Myocyte (in vitro differentiated cells): Measurements from ENCODE around the gene RPUSD1. TPM values are rescaled to one million over a fixed set of nuclear protein-coding genes. Genes with fewer than 3 reads are reported as not detected.

ENCODE experiments used
- DNase-seq: peaks from one replicate; pipeline ENCODE4 v3.0.0-alpha.2; 2012; ENCODE audit warnings: low read depth
- total RNA-seq: library from RNA; depleted of rRNA; stranded (reverse); fragments of >200 nt; gene quantifications from 2 replicates; pipeline ENCODE4 v1.2.3, GENCODE V29; 2014

Gene RPUSD1
- total RNA-seq, 1 donor from 2014 or later, result 31.0 TPM

DNA sequence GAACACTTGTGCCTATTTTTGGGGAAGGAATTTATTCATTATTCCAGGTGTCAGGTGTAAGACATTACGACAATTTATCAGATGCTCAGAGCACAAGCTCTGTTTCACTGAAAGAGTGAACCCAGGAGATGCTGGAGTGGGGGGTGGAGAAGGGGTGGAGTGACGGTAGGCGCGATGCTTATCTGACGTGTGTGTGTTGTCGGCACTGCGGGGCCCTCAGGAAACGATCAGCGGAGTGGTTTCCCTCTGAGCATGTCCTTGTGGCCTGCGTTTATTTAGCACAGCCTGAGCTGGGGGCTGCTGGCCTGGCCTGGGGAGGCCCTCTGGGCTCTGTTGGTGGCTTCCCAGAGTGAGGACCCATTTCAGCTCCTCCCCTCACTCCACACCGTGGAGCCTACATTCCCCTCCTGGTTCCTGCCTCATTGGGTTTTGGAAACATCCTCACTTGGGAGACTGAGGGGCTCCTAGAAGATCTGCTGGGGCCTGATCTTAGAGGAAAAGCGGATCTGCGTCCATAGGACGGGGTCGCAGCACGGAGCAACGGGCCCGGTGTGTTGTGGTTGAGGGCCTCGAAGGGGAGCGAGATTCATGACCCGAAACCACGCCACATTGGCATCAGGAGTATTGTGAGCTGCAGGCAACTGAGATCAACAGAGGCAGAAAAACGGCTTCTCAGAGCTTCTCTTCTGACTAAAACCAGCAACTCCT, 31.3 kb upstream of the RPUSD1 start:
- DNase-seq, result no peak

DNA sequence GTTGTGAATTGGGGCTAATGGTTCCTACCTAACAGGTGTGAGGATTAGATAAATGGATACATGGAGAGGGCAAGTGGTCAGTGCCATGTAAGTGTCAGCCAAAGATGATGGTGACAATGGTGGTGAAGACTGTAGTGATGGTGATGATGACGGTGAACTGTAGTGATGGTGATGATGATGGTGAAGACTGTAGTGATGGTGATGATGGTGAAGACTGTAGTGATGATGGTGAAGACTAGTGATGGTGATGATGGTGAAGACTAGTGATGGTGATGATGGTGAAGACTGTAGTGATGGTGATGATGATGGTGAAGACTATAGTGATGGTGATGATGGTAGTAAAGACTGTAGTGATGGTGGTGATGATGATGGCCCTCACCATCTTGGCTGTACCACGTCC, 30.4 kb upstream of the RPUSD1 start:
- no peak for DNase-seq

DNA sequence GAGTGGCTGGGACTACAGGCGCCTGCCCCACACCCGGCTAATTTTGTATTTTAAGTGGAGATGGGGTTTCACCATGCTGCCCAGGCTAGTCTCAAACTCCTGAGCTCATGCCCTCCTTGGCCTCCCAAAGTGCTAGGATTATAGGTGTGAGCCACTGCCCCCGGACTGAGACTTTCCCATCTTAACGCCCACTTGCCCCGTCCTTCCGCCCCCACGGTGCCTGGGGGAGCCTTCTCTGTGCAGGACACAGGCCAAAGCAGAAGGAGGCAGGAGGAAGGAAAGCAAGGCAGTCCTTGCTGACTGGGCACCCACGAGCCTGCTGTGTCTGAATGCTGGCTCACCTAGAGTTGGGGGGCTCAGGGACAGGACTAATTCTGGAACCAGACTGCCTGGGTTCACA, 30.0 kb upstream of the RPUSD1 start:
- no peak for DNase-seq

- no peak for DNase-seq
Measured at GRCh38 chr16:817001-817906, 29.1 kb upstream of the RPUSD1 start.

DNA sequence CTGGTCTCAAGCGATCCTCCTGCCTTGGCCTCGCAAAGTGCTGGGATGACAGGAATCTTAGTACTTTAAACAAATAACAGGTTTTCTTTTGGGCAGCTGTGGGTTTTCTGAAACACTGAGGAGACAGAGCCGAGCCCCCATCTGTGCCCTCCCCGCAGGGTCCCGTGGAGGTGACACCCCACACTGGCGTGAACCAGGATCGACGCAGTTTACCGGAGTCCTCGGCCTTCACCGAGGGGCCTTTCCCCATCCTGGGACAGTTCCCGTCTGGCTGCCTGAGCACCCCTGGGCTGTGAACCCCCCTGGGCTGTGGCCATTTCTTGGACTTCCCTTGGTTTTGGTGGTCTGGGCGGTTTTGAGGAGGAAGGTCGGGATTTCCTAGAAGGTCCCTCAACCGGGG, 27.7 kb upstream of the RPUSD1 start:
- DNase-seq, result no peak

DNA sequence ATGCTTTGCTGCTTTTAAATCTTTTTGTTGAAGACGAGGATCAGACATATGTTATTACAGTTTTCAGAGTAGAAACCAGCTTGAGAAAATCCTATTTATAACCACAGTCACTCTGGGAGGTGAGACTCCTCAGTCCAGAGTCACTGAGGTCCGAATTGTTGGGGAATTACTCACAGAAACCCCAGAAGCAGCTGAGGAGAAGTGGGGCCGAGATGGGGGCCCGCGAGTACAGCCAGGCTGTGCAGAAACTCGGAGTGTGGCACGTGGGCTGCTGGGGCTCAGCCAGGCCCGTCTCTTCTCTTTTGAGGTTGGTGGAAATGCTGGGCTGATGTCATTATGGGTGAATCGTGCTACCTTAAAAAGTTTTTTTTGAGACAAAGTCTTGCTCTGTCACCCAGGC, 26.8 kb upstream of the RPUSD1 start:
- peak; percentile 95 for DNase-seq

- no peak for DNase-seq
Measured at GRCh38 chr16:813916-814412, 25.8 kb upstream of the RPUSD1 start.

DNA sequence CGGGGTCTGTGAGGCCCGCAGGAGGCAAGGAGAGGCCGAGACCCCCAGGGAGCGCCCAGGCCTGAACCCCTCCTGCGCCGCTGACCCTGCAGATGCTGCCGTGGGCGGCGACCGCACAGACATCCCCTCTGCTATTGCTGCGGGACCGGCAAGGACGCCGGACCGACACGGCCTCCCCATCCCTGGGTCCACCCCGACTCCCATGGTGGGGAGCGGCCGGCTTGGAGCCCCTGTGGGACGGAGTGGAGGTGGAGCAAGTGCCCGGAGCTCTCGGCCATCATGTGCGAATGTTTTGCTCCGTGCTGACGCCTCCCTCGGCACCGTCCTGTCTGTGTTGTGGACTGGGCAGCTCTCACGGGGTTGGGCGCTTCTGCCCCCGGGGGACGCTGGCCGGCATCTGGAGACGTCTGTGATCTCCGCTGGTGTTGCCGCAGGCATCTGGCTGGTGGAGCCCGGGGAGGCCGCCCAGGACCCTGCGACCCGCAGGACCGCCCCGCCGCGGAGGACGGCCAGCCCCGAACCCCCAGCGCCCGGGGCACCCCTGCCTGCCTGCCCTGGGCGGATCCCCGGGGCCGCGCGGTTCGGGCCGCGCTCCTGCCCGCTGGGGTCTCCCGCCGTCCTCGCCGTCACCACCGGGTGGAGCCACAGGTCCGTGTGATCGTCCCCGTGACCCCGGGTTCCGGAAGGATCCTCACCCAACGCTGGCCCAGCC, 25.2 kb upstream of the RPUSD1 start:
- DNase-seq, result peak; percentile 52

GRCh38 chr16:808085-808386, 19.9 kb upstream of the RPUSD1 start:
- no peak for DNase-seq

- peak; percentile 92 for DNase-seq
Measured at GRCh38 chr16:807347-808084, 19.3 kb upstream of the RPUSD1 start.

GRCh38 chr16:805474-805873, 17.3 kb upstream of the RPUSD1 start:
- DNase-seq, result no peak

DNA sequence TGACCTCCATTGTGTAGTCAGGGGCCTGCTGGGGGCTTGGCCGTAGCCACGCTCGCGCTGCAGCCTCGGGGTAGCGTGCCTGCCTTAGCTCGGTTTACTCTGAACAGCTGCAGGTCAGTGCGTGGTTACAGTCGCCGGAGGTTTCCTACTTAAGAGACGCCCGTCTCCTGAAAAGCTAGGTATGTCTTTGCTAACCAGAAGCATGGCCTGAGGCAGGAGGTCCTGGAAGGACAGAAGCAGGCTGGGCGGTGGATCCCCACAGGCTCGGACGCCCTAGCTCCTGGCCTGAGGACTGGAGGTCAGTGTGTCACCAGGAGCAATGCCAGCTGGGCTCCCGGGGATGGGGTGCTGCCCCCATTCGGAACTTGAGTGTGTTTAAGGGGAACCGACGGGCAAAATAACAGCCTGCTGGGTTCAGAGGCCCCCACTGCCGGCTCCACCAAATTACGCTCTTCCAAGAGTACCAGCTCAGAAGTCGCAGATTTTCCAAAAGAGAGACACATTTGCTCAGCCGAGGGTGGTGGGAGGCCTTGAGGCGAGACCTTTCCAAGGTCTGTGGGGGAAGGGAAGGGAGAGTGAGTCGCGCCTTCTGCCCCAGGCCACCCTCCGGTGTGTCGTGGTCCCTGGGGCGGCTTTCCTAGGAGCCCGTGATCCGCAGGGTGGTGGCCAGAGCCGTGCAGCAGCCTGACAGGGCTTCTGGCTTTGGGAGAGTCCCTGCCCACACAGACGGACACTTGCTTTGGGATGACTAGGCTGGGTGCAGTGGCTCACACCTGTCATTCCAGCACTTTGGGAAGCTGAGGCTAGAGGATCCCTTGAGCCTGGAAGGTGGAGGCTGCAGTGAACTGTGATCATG, 16.2 kb upstream of the RPUSD1 start:
- peak; percentile 59 for DNase-seq

DNA sequence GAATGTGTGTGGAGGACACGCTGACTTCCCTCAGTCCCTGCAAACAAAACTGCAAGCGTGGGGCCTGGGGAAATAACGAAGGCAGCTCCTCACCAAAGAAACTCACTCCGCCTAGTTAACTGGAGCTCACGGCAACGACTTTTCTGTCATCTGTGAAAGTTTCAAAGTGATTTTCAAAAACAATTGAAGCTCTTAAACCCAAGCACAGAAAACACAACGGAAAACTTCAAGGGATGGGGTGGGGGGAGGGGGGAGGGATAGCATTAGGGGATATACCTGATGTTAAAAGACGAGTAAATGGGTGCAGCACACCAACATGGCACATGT, 15.5 kb upstream of the RPUSD1 start:
- no peak for DNase-seq

DNA sequence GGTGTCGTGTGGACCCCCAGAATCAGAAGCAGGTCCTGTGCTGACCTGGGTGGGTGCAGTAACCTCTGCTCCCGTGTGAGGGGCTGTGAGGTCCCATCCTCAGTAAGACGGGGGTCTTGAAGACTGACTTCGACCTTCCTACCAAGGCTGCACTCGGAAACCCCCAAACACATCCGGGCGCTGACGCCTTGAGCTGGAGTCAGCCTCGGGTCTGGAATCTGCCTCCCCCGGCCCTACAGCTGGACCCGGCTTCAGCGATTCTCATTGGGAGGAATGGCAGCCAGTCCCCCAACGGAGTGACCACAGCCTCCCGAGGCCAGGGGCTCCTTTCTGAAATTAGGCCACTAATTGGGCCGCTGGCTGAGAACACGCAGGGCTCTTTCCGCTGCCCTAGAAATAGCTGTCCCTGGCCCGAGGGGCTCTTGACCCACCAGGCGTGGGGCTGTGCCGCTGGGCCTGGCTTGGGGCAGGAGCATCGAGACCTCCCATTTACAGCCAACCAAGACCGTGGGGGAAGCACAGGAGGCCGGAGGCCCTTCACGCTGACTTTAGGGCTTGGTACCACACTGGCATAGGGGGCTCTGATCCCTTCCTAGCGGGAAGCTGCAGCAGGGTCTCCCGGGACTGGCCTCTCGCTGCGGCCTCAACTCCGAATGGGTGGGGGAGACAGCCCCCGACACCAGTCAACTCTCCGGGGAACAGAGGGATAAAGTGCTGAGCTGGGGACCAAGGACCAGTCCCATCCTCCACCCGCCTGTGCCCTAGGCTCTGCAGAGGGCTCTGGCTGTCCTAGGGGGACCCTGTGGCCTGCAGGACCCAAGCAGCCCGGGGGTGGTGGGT, 15.0 kb upstream of the RPUSD1 start:
- DNase-seq, result no peak

GRCh38 chr16:802461-802860, 14.3 kb upstream of the RPUSD1 start:
- DNase-seq, result no peak

- no peak for DNase-seq
Measured at GRCh38 chr16:801584-802363, 13.6 kb upstream of the RPUSD1 start.

GRCh38 chr16:800834-801511, 12.8 kb upstream of the RPUSD1 start:
- no peak for DNase-seq
